Ureter (tissue), 1 donor: ENCODE measurements around the gene ANKRD12. TPM values are rescaled to one million over a fixed set of nuclear protein-coding genes. Genes with fewer than 3 reads are reported as not detected.

Experiments used
- DNase-seq: peaks from one replicate; pipeline ENCODE4 v3.0.0-alpha.2; 2020; ENCODE audit warnings: low spot score
- total RNA-seq: library from RNA; stranded (reverse); gene quantifications from one replicate; pipeline ENCODE4 v1.2.4, GENCODE V29; 2023
- donor health status: DM: yes; HTN: yes; CAD: no.

The ANKRD12 gene
- total RNA-seq, 1 donor from 2014 or later = 91.7 TPM

DNA sequence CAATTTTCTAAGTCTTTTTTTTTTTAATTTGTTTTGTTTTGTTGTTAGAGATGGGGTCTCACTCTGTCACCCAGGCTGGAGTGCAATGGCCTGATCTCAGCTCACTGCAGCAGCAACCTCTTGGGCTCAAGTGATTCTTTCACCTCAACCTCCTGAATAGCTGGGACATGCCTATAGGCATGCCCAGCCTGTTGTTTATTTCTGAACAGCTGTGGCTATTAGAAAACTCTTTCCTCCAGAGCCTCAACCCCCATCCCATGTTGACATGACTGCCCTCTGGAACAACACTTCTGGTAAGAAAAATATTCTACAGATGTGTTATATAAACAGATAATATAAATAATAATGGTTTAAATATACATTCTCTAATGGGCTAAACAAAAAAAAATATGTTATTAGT, 153.6 kb downstream of the ANKRD12 start:
- no peak for DNase-seq

DNA sequence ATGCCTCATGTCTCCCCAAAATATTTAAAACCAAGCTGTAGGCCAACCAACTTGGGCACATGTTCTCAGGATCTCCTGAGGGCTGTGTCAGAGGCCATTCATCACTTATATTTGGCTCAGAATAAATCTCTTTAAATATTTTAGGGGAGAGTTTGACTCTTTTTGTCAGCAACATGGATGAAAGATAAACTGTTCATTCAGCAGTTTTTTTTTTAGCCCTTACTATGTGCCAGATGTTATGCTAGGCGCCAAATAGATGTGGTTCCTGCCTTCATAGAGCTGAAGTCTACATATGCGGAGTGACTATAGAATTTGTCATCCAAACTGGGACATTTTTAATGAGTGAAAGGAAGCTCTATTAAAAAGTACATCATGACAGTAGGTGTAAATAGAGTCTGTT, 155.5 kb downstream of the ANKRD12 start:
- DNase-seq = no peak

- DNase-seq = no peak
Observed at GRCh38 chr18:9293948-9294347, 157.4 kb downstream of the ANKRD12 start.

DNA sequence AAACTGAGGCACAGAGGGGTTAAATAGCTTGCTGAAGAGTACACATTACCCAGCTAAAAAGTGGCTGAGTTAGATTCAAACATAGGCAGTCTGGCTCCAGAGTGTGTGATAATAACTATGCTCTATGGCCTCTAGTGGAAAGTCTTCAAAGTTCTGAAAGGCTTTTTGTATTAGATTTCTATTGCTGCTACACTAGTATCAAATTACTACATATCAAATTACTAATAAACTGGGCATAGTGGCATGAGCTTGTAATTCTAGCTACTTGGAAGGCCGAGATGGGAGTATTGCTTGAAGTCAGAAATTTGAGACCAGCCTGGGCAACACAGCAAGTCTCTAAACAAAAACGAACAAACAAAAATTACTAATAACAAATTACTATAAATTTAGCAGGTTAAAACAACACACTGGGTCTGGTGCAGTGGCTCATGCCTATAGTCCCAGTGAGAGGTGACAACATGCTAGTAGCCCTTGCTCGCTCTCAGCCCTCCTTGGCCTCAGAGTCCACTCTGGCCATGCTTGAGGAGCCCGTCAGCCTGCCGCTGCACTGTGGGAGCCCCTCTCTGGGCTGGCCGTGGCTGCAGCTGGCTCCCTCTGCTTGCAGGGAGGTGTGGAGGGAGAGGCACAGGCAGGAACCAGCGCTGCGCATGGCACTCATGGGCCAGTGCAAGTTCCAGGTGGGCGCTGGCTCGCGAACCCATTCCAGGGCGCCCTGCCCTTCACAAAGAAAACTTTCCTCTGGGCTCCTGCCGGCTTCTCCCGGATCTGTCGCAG, 159.8 kb downstream of the ANKRD12 start:
- DNase-seq = no peak

GRCh38 chr18:9297007-9297393, 160.4 kb downstream of the ANKRD12 start:
- DNase-seq = no peak

DNA sequence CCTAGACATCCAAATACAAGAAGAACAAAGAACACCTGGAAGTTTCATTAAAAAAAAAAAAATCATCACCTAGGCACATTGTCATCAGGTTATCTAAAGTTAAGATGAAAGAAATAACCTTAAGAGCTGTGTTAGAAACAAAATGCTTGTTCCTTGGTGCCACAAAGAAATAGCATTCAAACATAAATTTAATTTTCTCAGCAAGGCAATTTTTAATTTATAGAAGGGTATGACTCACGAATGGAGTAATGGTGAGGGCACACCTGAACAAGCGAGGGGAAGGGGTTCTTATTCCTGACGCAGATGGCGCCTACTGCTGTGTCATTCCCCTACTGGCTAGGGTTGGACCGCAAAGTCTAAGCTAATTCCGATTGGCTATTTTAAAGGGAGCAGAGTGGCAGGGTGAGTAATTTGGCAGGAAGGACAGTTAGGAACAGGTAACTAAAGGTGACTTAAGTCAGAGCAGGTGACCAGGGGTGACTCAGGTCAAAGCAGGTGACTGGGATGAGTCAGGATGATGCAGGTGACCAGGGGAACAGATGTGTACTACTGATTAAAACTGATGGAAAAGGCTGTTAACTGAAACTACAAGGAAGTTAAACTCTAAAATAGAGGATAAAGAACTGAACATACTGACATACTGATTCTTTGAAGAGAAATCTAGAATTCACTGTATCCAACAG, 167.9 kb downstream of the ANKRD12 start:
- no peak for DNase-seq

GRCh38 chr18:9319333-9319732, 182.8 kb downstream of the ANKRD12 start:
- DNase-seq = no peak

DNA sequence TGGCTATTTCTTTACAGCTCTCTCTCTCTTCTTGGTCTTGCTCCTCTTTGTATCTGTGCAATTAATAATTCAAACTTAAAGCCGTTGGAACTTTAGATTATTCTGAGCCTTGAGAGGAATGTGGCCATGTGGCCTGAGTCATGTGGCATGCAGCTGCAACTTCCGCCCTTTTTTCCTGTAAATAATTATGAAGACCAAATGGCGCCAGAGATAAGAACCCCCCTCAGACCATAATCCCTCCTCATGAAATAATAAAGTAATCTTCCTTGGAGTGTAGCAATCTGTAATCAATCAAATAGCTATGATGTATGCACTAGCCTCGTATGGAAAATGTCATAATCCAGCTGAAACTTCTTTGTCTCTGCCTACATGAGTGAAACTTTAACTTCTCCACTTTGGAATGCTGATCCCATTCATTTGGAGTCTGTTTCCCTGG, 184.5 kb downstream of the ANKRD12 start:
- no peak for DNase-seq

- DNase-seq = no peak
Observed at GRCh38 chr18:9321736-9322135, 185.2 kb downstream of the ANKRD12 start.

DNA sequence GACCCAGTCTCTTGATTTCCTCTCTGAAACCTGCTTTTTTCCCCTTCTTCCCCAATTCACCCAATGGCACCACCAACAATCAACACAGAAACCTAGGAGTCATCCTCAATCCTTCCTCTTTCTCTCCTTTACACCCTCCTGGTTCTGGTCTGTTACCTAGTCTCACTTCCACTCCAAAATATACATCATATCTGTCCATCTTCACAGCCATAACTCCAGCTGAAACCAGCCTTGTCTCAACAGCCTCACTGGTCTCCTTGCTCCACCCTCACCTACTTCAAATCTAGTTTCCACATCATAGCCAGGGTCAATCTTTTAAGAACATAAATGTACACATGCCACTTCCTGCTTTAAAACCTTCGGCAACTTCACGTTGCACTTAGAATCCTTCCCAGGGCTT, 186.2 kb downstream of the ANKRD12 start:
- DNase-seq = no peak

GRCh38 chr18:9323750-9324445, 187.3 kb downstream of the ANKRD12 start:
- DNase-seq = no peak

GRCh38 chr18:9325716-9326115, 189.1 kb downstream of the ANKRD12 start:
- no peak for DNase-seq

GRCh38 chr18:9328776-9329175, 192.2 kb downstream of the ANKRD12 start:
- no peak for DNase-seq

DNA sequence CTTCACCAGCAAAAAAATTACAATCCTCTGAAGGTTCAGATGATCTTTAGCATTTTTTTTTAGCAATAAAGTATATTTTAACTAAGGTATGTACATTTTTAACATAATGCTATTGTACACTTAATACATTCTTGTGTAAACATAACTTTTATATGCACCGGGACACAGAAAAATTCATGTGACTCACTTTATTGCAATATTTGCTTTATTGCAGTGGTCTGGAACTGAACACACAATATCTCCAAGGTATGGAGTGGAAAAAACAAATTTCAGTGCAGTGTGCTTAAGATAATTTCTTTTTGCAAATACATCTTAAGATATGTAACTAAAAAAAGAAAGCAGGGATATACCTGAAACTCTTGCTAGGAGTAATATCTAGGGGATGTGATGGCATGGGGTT, 192.9 kb downstream of the ANKRD12 start:
- no peak for DNase-seq

DNA sequence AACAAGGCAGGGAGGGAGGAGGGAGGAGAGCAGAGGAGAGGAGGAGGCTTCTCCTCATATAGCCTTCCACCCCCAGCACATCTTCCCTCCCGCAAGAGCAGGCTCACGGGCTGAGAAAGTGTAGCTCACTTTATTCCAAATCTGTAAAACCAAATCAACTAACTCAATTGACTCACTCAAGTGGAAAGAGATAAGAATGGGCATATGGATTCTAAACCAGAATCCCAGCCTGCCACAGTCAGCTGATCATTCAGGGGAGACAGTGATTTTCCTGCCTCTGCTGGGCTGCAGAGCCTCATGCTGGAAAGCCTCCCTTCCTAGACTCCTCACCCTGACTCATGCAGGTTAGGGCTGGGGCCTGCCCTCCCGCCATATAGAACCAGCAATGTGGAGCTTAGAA, 193.8 kb downstream of the ANKRD12 start:
- no peak for DNase-seq

- peak; percentile 42 for DNase-seq
Observed at GRCh38 chr18:9333441-9334328, 197.1 kb downstream of the ANKRD12 start.

DNA sequence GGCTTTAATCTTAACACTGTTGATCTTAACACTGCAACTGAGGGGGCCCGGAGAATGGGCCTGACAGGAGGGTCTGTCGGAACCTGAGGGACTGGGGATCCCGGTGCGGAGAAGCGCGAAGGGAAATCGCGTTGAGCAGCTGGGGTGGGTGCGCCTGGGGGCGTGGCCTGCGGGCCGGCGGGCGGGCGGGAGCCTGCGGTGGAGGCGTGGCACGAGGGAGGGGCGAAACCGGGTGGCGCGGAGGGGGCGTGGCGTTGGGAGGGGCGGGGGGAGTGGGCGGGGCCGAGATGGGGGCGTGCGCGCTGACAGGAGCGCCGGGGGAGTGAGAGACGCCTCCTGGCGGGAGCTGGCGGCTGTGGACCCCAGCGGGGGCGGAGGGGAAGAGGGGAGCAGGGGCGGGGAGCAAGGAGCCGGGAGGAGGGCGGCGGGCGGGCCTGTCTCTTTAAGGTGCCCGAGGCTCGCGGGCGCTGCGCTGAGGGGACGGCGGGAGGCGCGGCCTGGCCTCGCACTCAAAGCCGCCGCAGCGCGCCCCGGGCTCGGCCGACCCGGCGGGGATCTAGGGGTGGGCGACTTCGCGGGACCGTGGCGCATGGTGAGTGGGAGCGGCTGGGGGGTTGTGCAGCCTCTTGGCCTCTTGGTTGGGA, 197.9 kb downstream of the ANKRD12 start, which contains the start of gene TWSG1:
TWSG1 (plus strand) TSS at position 445 of the 644 bp plus-strand sequence. CDS start 2,457 bp downstream, outside the sequence.
- peak; percentile 96 for DNase-seq

GRCh38 chr18:9334973-9335696, 198.6 kb downstream of the ANKRD12 start:
- no peak for DNase-seq
